GM06990 (cell line): ENCODE measurements around the gene RNASEL.

Source experiments
- DNase-seq: peaks from one replicate; pipeline ENCODE4 v3.0.0-alpha.2; 2011; ENCODE audit not compliant: insufficient read length; ENCODE audit errors: extremely low read depth
- H3K27me3 ChIP-seq: replicated peaks from 2 replicates; pipeline ENCODE4 v1.6.0; 2011; ENCODE audit warnings: low read length; ENCODE audit not compliant: control insufficient read depth, insufficient read depth
- H3K36me3 ChIP-seq: 2 replicates; pipeline ENCODE4 v1.5.1; 2011; ENCODE audit warnings: low read length; ENCODE audit not compliant: control insufficient read depth, insufficient read depth
- H3K4me3 ChIP-seq: replicated peaks from 2 replicates; pipeline ENCODE4 v1.5.1; 2011; ENCODE audit warnings: low read depth, mild to moderate bottlenecking, control low read depth, low read length
- CTCF ChIP-seq: IDR thresholded peaks from 2 replicates; pipeline ENCODE4 v1.5.1; 2011; ENCODE audit warnings: low read length, control low read depth, mild to moderate bottlenecking, inconsistent platforms; ENCODE audit not compliant: insufficient read depth, poor library complexity, severe bottlenecking

The RNASEL gene

DNA sequence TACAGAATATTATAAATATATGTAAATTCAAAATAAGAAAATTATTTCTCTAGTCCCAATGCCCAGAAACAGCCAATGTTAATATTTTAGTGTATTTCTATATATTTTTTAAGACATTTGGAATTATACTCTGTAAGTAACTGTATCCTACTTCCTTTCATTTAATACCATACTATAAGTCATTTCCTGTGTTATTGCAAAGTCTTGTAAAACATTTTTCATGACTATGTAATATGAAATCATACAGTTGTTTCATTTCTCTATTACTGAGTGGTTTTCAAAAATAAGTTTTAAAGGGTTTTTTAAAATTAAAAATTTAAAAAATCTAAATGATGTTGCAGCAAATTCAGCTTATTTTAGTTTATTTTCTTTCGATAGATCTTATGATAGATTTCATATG lies 2.0 kb downstream of the RNASEL start:
- TF ChIP-seq CTCF = no peak
- no peak for DNase-seq
- H3K36me3 ChIP-seq = peaks cover 2% of the 10 kb centered on the region
- no peaks in the 10 kb centered on the region for H3K27me3 ChIP-seq
- H3K4me3 ChIP-seq = no peak overlapping the region

DNA sequence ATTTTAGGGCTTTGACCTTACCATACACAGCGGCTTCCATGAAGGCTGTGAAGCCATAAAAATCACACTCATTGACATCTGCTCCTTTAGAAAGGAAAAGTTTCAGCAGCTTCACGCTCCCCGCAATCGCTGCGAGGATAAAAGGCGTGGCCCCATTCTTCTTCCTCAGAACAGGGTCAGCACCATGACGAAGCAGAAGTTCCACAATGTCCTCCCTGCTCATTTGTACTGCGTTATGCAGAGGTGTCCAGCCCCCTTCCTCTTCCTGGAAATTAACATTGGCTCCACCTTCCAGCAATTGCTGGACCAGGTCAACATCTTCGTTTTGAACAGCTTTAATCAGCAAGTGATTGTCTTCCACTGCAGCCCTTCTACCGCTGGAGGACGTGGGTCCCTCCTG lies 2.7 kb downstream of the RNASEL start:
- no peak for TF ChIP-seq CTCF

DNA sequence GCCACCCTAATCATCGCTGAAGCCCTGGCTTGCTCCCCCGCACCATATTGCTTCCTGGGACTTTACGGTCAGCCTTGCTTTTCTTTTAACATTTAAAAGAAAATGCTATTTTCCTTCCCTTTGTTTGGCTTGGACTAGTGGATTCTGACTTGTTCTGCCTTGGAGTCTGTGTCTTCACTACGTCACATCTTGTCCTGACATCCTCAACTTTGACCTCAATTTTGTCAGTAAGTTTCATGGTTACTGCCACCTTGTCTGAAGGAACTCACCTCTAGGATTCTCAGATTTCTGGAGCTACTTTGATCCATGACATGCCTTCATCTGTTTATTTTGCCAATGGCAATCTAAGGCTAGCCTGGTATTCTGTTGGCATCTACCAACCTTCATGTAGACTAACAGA lies 4.3 kb downstream of the RNASEL start:
- Histone ChIP-seq H3K27me3 (no peaks in the 10 kb centered on the region), H3K4me3 (no peak overlapping the region), H3K36me3 (peaks cover 6% of the 10 kb centered on the region)
- TF ChIP-seq CTCF = no peak
- DNase-seq = no peak

More for the DNA sequence above, 2.7 kb downstream of the RNASEL start:
- Histone ChIP-seq H3K27me3 (no peaks in the 10 kb centered on the region), H3K36me3 (peaks cover 4% of the 10 kb centered on the region), H3K4me3 (no peak overlapping the region)
- no peak for DNase-seq

DNA sequence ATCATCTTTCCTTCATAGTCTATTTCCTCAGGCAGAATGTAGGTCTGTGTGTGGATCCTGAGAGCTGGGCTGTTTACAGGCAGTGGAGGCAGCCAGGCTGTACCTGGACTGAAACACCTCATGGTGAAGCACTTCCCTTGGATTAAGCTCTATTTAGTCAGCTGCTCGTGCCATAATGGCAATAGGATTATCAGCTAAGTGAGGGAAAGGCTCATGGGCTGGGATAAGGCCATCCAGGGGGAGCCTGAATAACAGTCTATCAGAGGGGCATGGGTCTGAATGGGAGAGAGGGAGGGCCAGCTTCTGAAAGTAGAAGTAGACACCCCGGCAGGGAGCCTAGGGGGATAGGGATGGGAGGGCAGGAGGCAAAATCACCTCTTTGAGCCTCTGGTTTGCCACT lies 8.3 kb downstream of the RNASEL start:
- Histone ChIP-seq H3K27me3 (no peaks in the 10 kb centered on the region), H3K36me3 (peaks cover 10% of the 10 kb centered on the region), H3K4me3 (no peak overlapping the region)
- no peak for TF ChIP-seq CTCF
- no peak for DNase-seq

GRCh38 chr1:182575540-182576149 lies 13.4 kb downstream of the RNASEL start:
- H3K36me3 ChIP-seq = peaks cover 4% of the 10 kb centered on the region
- TF ChIP-seq CTCF = no peak
- no peaks in the 10 kb centered on the region for H3K27me3 ChIP-seq
- H3K4me3 ChIP-seq = no peak overlapping the region
- DNase-seq = no peak

GRCh38 chr1:182574156-182574555 lies 14.9 kb downstream of the RNASEL start:
- Histone ChIP-seq H3K4me3 (no peak overlapping the region), H3K27me3 (no peaks in the 10 kb centered on the region), H3K36me3 (no peaks in the 10 kb centered on the region; the same call in 1 of the 2 replicates)
- no peak for DNase-seq
- TF ChIP-seq CTCF = no peak
